Ovary (tissue), 3 donors: ENCODE measurements around the gene TBX1.
"Not testable (repeated sequence)": the region's sequence is repeated elsewhere in the genome, so short reads cannot be mapped to it uniquely, and the experiment has no call there.

ENCODE experiments used
- CTCF ChIP-seq, 3 donors: fragments of 450-650 bp in 2 of 3; fragments of 200-600 bp in 1 of 3; IDR thresholded peaks; one replicate each; pipeline versions ENCODE4 v1.5.1 to v1.8.0; 2016 to 2022; ENCODE audit warnings: antibody characterized with exemption in 3 of 3, mild to moderate bottlenecking in 1 of 3
- EP300 ChIP-seq: sonication (generic); formaldehyde crosslinking; IDR thresholded peaks from one replicate; pipeline ENCODE4 v1.6.1; 2017; ENCODE audit warnings: antibody characterized with exemption
- POLR2A ChIP-seq: fragments of 450-650 bp; IDR thresholded peaks from one replicate; pipeline ENCODE4 v1.6.1; 2017; ENCODE audit warnings: antibody characterized with exemption, mild to moderate bottlenecking, moderate library complexity
- donor health status: DM: no; HTN: no; CAD: no.

GRCh38 chr22:19777192-19777591 lies 16.6 kb downstream of the TBX1 start:
- TF ChIP-seq POLR2A; EP300; CTCF (IDR thresholded peaks at IDR 0.05): not testable (repeated sequence)
